Upper lobe of right lung (tissue), 1 donor: ENCODE results near the gene PNMA8B. TPM values are rescaled to one million over a fixed set of nuclear protein-coding genes. Genes with fewer than 3 reads are reported as not detected.
A peak's percentile ranks its signal among the peaks of the same experiment; 100 is the strongest.

Experiments used
- ATAC-seq: fragments of 200-7000 bp; cut with Tn5 transposase; one replicate; pipeline ENCODE4 v1.9.1; 2020; ENCODE audit warnings: mild to moderate bottlenecking, moderate library complexity
- DNase-seq: peaks from one replicate; pipeline ENCODE4 v3.0.0-alpha.2; 2020
- H3K27ac ChIP-seq: fragments of 200-600 bp; one replicate; pipeline ENCODE4 v1.8.0; 2022
- H3K27me3 ChIP-seq: fragments of 200-600 bp; one replicate; pipeline ENCODE4 v1.8.0; 2022; ENCODE audit warnings: mild to moderate bottlenecking
- H3K36me3 ChIP-seq: fragments of 200-600 bp; one replicate; pipeline ENCODE4 v1.8.0; 2022
- H3K4me1 ChIP-seq: fragments of 200-600 bp; one replicate; pipeline ENCODE4 v1.8.0; 2022
- H3K4me3 ChIP-seq: fragments of 200-600 bp; one replicate; pipeline ENCODE4 v1.8.0; 2022; ENCODE audit warnings: mild to moderate bottlenecking
- H3K9me3 ChIP-seq: fragments of 200-600 bp; one replicate; pipeline ENCODE4 v1.8.0; 2022
- CTCF ChIP-seq: fragments of 200-600 bp; IDR thresholded peaks from one replicate; pipeline ENCODE4 v1.8.0; 2022; ENCODE audit warnings: antibody characterized with exemption
- intact Hi-C: fragments of 100-400 bp; cut with DNase I; formaldehyde crosslinking; loops from one replicate; pipeline ENCODE4 v1.11.0; 2022
- total RNA-seq: library from RNA; stranded (reverse); fragmentation: NEBNext Ultra II Directional; extraction: Animal tissue kit (Norgen Biotek cat#: 25700); gene quantifications from one replicate; pipeline ENCODE4 v1.2.1, GENCODE V29; 2021
- donor health status: DM: no; HTN: yes; CAD: no; lungs with severe emphysema.

PNMA8B gene
- total RNA-seq, 1 donor from 2014 or later: 1.9 TPM

DNA sequence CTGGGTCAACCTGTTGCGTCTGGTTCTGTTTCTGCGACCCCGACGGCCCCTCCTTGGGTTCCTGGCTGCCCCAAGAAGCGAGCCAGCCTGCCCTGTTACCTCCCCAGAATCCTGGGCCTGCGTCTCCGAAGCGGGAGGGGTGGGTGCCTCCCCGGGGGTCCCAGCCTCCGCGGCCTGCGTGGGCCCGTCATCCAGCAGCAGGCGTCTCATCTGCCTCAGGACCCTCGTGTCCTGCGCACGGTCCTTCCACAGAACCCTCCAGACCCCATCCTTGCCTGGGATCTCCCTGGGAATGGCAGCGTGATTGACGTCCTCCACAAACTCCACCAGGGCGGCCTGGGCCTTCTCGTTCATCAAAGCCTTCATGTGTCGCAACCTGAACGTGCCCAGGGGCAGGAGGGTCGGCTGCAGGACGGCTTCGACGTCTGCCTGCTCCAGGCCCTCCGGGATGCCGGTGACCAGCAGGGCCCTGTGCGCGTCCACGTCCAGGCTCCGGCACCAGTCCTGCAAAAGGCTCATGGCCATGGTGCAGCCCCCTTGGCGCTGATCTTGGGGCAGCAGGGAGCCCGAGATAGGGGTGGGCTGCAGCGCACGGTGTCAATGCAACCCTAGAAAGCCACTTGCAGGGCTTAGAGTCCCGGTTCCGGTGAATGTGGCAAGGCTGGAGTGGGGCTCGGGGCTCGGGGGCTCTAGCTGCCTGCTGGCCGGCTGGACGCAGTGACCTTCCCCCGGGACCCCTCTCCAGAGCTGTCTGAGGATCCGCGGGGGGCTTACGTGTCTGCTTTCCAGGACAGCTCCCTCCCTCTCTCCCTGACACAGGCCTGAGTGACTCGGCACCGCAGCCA, 504 bp downstream of the PNMA8B start:
- no peak overlapping the region for H3K27ac ChIP-seq
- no peak for DNase-seq

GRCh38 chr19:46494146-46494940, 1.3 kb downstream of the PNMA8B start:
- DNase-seq: no peak
- H3K27ac ChIP-seq: no peak overlapping the region
- intact Hi-C loops: no loop called here
- no peak for ATAC-seq
- peaks cover 26% of the 10 kb centered on the region for H3K4me1 ChIP-seq
- H3K9me3 ChIP-seq: no peaks in the 10 kb centered on the region
- TF ChIP-seq CTCF: no peak
- H3K4me3 ChIP-seq: peak overlapping the region; percentile 45
- no peaks in the 10 kb centered on the region for H3K36me3 ChIP-seq
- H3K27me3 ChIP-seq: peaks cover 49% of the 10 kb centered on the region

More for the DNA sequence above, 504 bp downstream of the PNMA8B start:
- no peak for TF ChIP-seq CTCF
- Histone ChIP-seq H3K4me1 (peaks cover 17% of the 10 kb centered on the region), H3K36me3 (no peaks in the 10 kb centered on the region), H3K9me3 (no peaks in the 10 kb centered on the region), H3K4me3 (peak overlapping the region; percentile 28), H3K27me3 (peaks cover 42% of the 10 kb centered on the region)
- ATAC-seq: no peak
- intact Hi-C loops: no loop called here

DNA sequence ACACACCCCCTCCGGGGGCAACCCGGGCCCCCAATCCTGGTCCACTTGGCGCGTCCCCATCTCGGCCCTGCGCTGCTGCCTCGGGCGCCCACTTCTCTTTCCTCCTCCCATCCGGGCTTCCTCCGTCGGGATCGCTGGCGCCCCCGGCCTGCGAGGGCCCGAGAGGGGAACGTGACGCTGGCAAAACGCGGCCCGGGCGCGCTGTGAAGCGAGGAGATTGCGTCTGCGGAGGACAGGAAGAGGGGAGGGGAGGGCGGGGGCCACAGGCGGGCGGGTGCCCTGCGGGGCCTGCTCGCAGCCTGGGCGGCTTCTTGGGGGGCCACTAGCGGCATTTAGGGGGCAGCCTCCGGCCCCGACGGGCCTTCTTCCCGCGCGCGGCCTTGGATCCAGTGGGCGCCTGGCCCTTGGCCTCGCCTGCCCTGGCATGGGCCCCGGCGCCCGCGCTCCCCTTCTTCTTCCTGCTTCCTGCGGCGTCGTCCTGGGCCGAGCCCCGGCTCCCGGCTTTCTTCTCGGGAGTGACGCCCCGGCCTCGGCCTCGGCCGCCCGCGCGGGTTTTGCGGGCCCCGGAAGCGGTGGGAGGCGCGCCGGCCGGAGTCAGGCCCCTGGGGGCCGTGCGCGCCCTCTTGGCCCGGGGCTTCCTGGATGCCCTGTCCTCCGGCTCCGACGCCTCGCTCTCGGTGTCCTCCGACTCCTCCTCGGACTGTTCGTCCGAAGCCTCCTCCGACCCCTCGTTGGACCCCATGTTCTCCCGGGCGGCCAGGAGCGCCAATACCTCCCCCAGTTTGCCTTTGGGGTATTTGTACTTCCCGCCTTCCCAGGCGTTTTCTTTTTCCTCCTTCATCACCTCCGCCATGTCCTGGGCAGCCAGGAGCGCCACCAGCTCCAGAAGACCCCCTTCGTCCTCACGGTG, 2.2 kb downstream of the PNMA8B start:
- H3K4me1 ChIP-seq: peaks cover 28% of the 10 kb centered on the region
- intact Hi-C loops: no loop called here
- DNase-seq (peak; percentile 75), ATAC-seq (peak; percentile 13)
- H3K27ac ChIP-seq: peak overlapping the region; percentile 55
- H3K4me3 ChIP-seq: peak overlapping the region; percentile 45
- H3K27me3 ChIP-seq: peaks cover 57% of the 10 kb centered on the region
- H3K9me3 ChIP-seq: no peaks in the 10 kb centered on the region
- no peak for TF ChIP-seq CTCF
- no peaks in the 10 kb centered on the region for H3K36me3 ChIP-seq

- ATAC-seq: no peak
These were observed 2.8 kb downstream of the PNMA8B start for GRCh38 chr19:46492841-46493235.

More at GRCh38 chr19:46492841-46493235, 2.8 kb downstream of the PNMA8B start:
- peak overlapping the region; percentile 55 for H3K27ac ChIP-seq
- H3K4me3 ChIP-seq: peak overlapping the region; percentile 45
- H3K27me3 ChIP-seq: peaks cover 63% of the 10 kb centered on the region
- TF ChIP-seq CTCF: no peak
- no peak for DNase-seq
- H3K36me3 ChIP-seq: no peaks in the 10 kb centered on the region
- intact Hi-C loops: no loop called here
- no peaks in the 10 kb centered on the region for H3K9me3 ChIP-seq
- peaks cover 31% of the 10 kb centered on the region for H3K4me1 ChIP-seq
